ENCODE results near the gene AKR1B1. TPM values are rescaled to one million over a fixed set of nuclear protein-coding genes. Genes with fewer than 3 reads are reported as not detected.

Gene AKR1B1
- total RNA-seq, 3 donors from 2014 or later (not counting 1 experiment from before 2014, with no cell fraction given) = 68.4 to 106 (median 85.1) TPM

GRCh38 chr7:134441264-134441663 is 17.6 kb downstream of the AKR1B1 start:
- TF ChIP-seq CTCF (IDR thresholded peaks at IDR 0.05) = no peak
- DNase-seq = no peak
- peaks cover 53% of the 10 kb centered on the region for H3K36me3 ChIP-seq (ENCODE audit: control insufficient read depth, insufficient read depth, low read length)
- WGBS (ENCODE audit: insufficient coverage) = 97% methylated on average over 4 of the region's 4 CpGs
- Mint-ChIP-seq H3K27ac (no peak overlapping the region), H3K36me3 (peaks cover 10% of the 10 kb centered on the region), H3K4me3 (no peak overlapping the region), H3K27me3 (ENCODE audit: low read depth in 2 of 2) (no peaks in the 10 kb centered on the region), H3K9me3 (peaks cover 2% of the 10 kb centered on the region in 2 donors), H3K4me1 (no peaks in the 10 kb centered on the region)
- H3K27me3 ChIP-seq (ENCODE audit: control insufficient read depth, insufficient read depth, low read length) = no peaks in the 10 kb centered on the region
- no peak overlapping the region for H3K4me3 ChIP-seq (ENCODE audit: low read length)
- ATAC-seq = no peak
- no peak overlapping the region for H3K27ac ChIP-seq (ENCODE audit: low read length)
- no peaks in the 10 kb centered on the region for H3K4me1 ChIP-seq (ENCODE audit: control insufficient read depth, insufficient read depth, low read length)
- no peaks in the 10 kb centered on the region for H3K9me3 ChIP-seq (ENCODE audit: control insufficient read depth, insufficient read depth, low read length)
- intact Hi-C loops (cut with micrococcal nuclease) = no loop called here

- DNase-seq (no peak), ATAC-seq (no peak)
- Histone ChIP-seq H3K4me1 (ENCODE audit: control insufficient read depth, insufficient read depth, low read length) (no peaks in the 10 kb centered on the region), H3K36me3 (ENCODE audit: control insufficient read depth, insufficient read depth, low read length) (peaks cover 45% of the 10 kb centered on the region), H3K9me3 (ENCODE audit: control insufficient read depth, insufficient read depth, low read length) (no peaks in the 10 kb centered on the region), H3K27me3 (ENCODE audit: control insufficient read depth, insufficient read depth, low read length) (no peaks in the 10 kb centered on the region), H3K27ac (ENCODE audit: low read length) (no peak overlapping the region), H3K4me3 (ENCODE audit: low read length) (no peak overlapping the region)
- intact Hi-C loops (cut with micrococcal nuclease) = no loop called here
- H3K9me3 Mint-ChIP-seq = peaks cover 2% of the 10 kb centered on the region in 2 donors
- no peak overlapping the region for H3K4me3 Mint-ChIP-seq
- H3K27ac Mint-ChIP-seq = no peak overlapping the region
- no peak for TF ChIP-seq CTCF (IDR thresholded peaks at IDR 0.05)
- H3K4me1 Mint-ChIP-seq = no peaks in the 10 kb centered on the region
- H3K36me3 Mint-ChIP-seq = peaks cover 10% of the 10 kb centered on the region
- H3K27me3 Mint-ChIP-seq (ENCODE audit: low read depth in 2 of 2) = no peaks in the 10 kb centered on the region
- WGBS (ENCODE audit: insufficient coverage) = 98% methylated on average over 2 of the region's 4 CpGs
These were observed 18.4 kb downstream of the AKR1B1 start for GRCh38 chr7:134440476-134440875.

- WGBS (ENCODE audit: insufficient coverage) = 95% methylated on average over 8 of the region's 8 CpGs
- Histone ChIP-seq H3K4me3 (ENCODE audit: low read length) (no peak overlapping the region), H3K27me3 (ENCODE audit: control insufficient read depth, insufficient read depth, low read length) (no peaks in the 10 kb centered on the region), H3K9me3 (ENCODE audit: control insufficient read depth, insufficient read depth, low read length) (no peaks in the 10 kb centered on the region), H3K36me3 (ENCODE audit: control insufficient read depth, insufficient read depth, low read length) (peaks cover 42% of the 10 kb centered on the region), H3K27ac (ENCODE audit: low read length) (no peak overlapping the region), H3K4me1 (ENCODE audit: control insufficient read depth, insufficient read depth, low read length) (no peaks in the 10 kb centered on the region)
- Mint-ChIP-seq H3K36me3 (peaks cover 10% of the 10 kb centered on the region), H3K4me1 (no peaks in the 10 kb centered on the region), H3K27ac (no peak overlapping the region), H3K4me3 (no peak overlapping the region), H3K27me3 (ENCODE audit: low read depth in 2 of 2) (no peaks in the 10 kb centered on the region), H3K9me3 (peaks cover 2% of the 10 kb centered on the region in 2 donors)
- ATAC-seq = no peak
- no peak for TF ChIP-seq CTCF (IDR thresholded peaks at IDR 0.05)
- no peak for DNase-seq
- intact Hi-C loops (cut with micrococcal nuclease) = no loop called here
These were observed 18.8 kb downstream of the AKR1B1 start for GRCh38 chr7:134440067-134440466.

- H3K27me3 ChIP-seq (ENCODE audit: control insufficient read depth, insufficient read depth, low read length) = no peaks in the 10 kb centered on the region
- peaks cover 31% of the 10 kb centered on the region for H3K36me3 ChIP-seq (ENCODE audit: control insufficient read depth, insufficient read depth, low read length)
- no peak overlapping the region for H3K4me3 ChIP-seq (ENCODE audit: low read length)
- no peak for DNase-seq
- no peak for TF ChIP-seq CTCF (IDR thresholded peaks at IDR 0.05)
- ATAC-seq = no peak
- H3K27ac Mint-ChIP-seq = no peak overlapping the region
- H3K4me3 Mint-ChIP-seq = no peak overlapping the region
- no peaks in the 10 kb centered on the region for H3K4me1 Mint-ChIP-seq
- no peaks in the 10 kb centered on the region for H3K4me1 ChIP-seq (ENCODE audit: control insufficient read depth, insufficient read depth, low read length)
- WGBS (ENCODE audit: insufficient coverage) = 89% methylated on average over 4 of the region's 4 CpGs
- intact Hi-C loops (cut with micrococcal nuclease) = no loop called here
- H3K27ac ChIP-seq (ENCODE audit: low read length) = no peak overlapping the region
- H3K27me3 Mint-ChIP-seq (ENCODE audit: low read depth in 2 of 2) = no peaks in the 10 kb centered on the region
- peaks cover 3% of the 10 kb centered on the region for H3K36me3 Mint-ChIP-seq
- H3K9me3 Mint-ChIP-seq = peaks cover 2% of the 10 kb centered on the region in 2 donors
- no peaks in the 10 kb centered on the region for H3K9me3 ChIP-seq (ENCODE audit: control insufficient read depth, insufficient read depth, low read length)
These were observed 20.0 kb downstream of the AKR1B1 start for GRCh38 chr7:134438946-134439345.

Data from natural killer cell (primary cell).